ENCODE results near the gene MMP21. TPM values are rescaled to one million over a fixed set of nuclear protein-coding genes. Genes with fewer than 3 reads are reported as not detected.

MMP21 gene
- total RNA-seq, 1 experiment from 2014 or later = not detected

GRCh38 chr10:125726914-125727313 is 48.7 kb downstream of the MMP21 start:
- Histone ChIP-seq H2AFZ (ENCODE audit: low read length) (no peak overlapping the region), H4K91ac (ENCODE audit: insufficient read length, low read depth, low read length) (no peak overlapping the region), H3K23ac (ENCODE audit: insufficient read length, low read depth, low read length) (no peak overlapping the region), H3K56ac (ENCODE audit: insufficient read length, low read depth, low read length) (no peak overlapping the region), H3K79me2 (ENCODE audit: insufficient read depth, low read length) (no peaks in the 10 kb centered on the region), H2BK15ac (ENCODE audit: low read depth, low read length) (no peak overlapping the region), H3K9ac (ENCODE audit: extremely low read depth, insufficient read length, low read length) (no peak overlapping the region), H3K27ac (ENCODE audit: insufficient read length, low read depth, low read length) (no peak overlapping the region), H4K20me1 (ENCODE audit: control insufficient read depth, insufficient read depth, insufficient read length) (no peaks in the 10 kb centered on the region), H2BK5ac (ENCODE audit: insufficient read length, low read length) (no peak overlapping the region), H2BK12ac (ENCODE audit: insufficient read length, low read depth, low read length) (no peak overlapping the region), H3K18ac (ENCODE audit: insufficient read length, low read depth, low read length) (no peak overlapping the region), H3K9me3 (ENCODE audit: control insufficient read depth, low read depth, low read length) (no peaks in the 10 kb centered on the region), H3K4me2 (ENCODE audit: insufficient read depth, insufficient read length, low read length) (no peak overlapping the region), H3K14ac (ENCODE audit: insufficient read depth, low read length) (no peak overlapping the region), H2BK120ac (ENCODE audit: low read depth, low read length, poor library complexity, severe bottlenecking) (no peak overlapping the region), H3K79me1 (ENCODE audit: insufficient read depth, low read depth, low read length, poor library complexity, severe bottlenecking) (no peaks in the 10 kb centered on the region), H3K27me3 (ENCODE audit: insufficient read depth, low read length) (no peaks in the 10 kb centered on the region), H4K5ac (ENCODE audit: insufficient read length, low read depth, low read length) (no peak overlapping the region), H2BK20ac (ENCODE audit: low read depth, low read length, poor library complexity, severe bottlenecking) (no peak overlapping the region), H2AK5ac (ENCODE audit: insufficient read length, low read length) (no peak overlapping the region), H3T11ph (ENCODE audit: low read length) (no peak overlapping the region), H3K4ac (ENCODE audit: low read depth, low read length) (no peak overlapping the region), H3K4me1 (ENCODE audit: insufficient read depth, low read length) (no peaks in the 10 kb centered on the region), H4K8ac (replicated peaks; ENCODE audit: insufficient read length, low read depth, low read length) (no peak overlapping the region), H3K23me2 (ENCODE audit: insufficient read length, low read depth, low read length, poor library complexity, severe bottlenecking) (no peaks in the 10 kb centered on the region)
- H3K27me3 Mint-ChIP-seq (ENCODE audit: low read depth) = no peaks in the 10 kb centered on the region
- no peak for TF ChIP-seq CTCF (conservative IDR thresholded peaks at IDR 0.05)
- no peaks in the 10 kb centered on the region for H3K9me3 Mint-ChIP-seq
- H3K4me3 Mint-ChIP-seq = no peak overlapping the region
- DNase-seq = no peak
- no peak overlapping the region for H3K27ac Mint-ChIP-seq
- peaks cover 39 to 88% (median 80%) of the 10 kb centered on the region in 3 experiments for H3K36me3 Mint-ChIP-seq (ENCODE audit: insufficient read depth in 1 of 3, low read depth in 3 of 3)
- H3K4me1 Mint-ChIP-seq = no peaks in the 10 kb centered on the region
- no CpG with 5 or more reads among the region's 7 CpGs for WGBS (ENCODE audit: extremely low coverage, insufficient read length, low lambda C conversion rate)

Data from H9 (cell line).